Measurements from ENCODE around the gene ARHGAP42.

DNA sequence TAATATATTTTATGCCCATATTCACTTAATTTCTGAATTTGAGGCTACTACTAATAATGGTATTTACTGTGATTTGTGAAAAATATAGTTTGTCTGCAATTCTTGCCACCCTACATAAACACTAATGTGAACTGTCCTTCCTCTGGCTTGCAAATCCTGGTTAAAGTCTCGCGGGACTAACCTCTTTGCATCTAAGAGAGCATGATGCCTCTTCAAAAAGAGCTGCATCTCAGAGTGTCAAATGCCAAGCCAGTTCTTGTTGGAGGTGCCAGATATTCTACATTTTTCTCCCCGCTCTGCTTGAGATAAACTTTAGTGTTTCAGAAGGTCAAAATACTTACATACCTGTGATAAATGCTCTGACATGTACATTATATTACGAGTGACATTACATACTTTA is 2.1 kb downstream of the ARHGAP42 start:
- TF ChIP-seq CTCF (IDR thresholded peaks at IDR 0.05) (no peak), POLR2A (IDR thresholded peaks at IDR 0.05) (no peak)

Data from adrenal gland (tissue), 5 donors.